CD14-positive monocyte (primary cell): ENCODE data around the gene CPB2. TPM values are rescaled to one million over a fixed set of nuclear protein-coding genes. Genes with fewer than 3 reads are reported as not detected.
A peak's percentile ranks its signal among the peaks of the same experiment; 100 is the strongest.

Source experiments
- DNase-seq, 3 donors: peaks; one replicate each; pipeline ENCODE4 v3.0.0-alpha.2; 2011 to 2022
- H2AFZ ChIP-seq: 2 replicates; pipeline ENCODE4 v1.6.0; 2012; ENCODE audit warnings: mild to moderate bottlenecking, low read depth, low read length, inconsistent platforms; ENCODE audit not compliant: insufficient read depth, poor library complexity, severe bottlenecking
- H3K27ac ChIP-seq, 2 donors: 1 replicate in 1 of 2; 2 replicates in 1 of 2; pipeline ENCODE4 v1.5.1; 2012 to 2013; ENCODE audit warnings: low read length in 2 of 2, control low read depth in 1 of 2, inconsistent platforms in 1 of 2, low read depth in 1 of 2, mild to moderate bottlenecking in 1 of 2
- H3K27me3 ChIP-seq, 2 donors: one replicate each; pipeline versions ENCODE4 v1.6.0 to v1.6.1; 2011 to 2013; ENCODE audit warnings: low read length in 2 of 2; ENCODE audit not compliant: control insufficient read depth in 2 of 2, insufficient read depth in 2 of 2
- H3K36me3 ChIP-seq, 2 donors: replicated peaks in 1 of 2; 1 replicate in 1 of 2; 2 replicates in 1 of 2; pipeline versions ENCODE4 v1.5.1 to v1.6.1; 2012 to 2013; ENCODE audit warnings: low read length in 2 of 2, control low read depth in 1 of 2, inconsistent platforms in 1 of 2, mild to moderate bottlenecking in 1 of 2; ENCODE audit not compliant: insufficient read depth in 2 of 2, control insufficient read depth in 1 of 2
- H3K4me1 ChIP-seq, 2 donors: 1 replicate in 1 of 2; 2 replicates in 1 of 2; pipeline versions ENCODE4 v1.5.1 to v1.6.1; 2012 to 2013; ENCODE audit warnings: low read length in 2 of 2, control low read depth in 1 of 2, inconsistent platforms in 1 of 2, mild to moderate bottlenecking in 1 of 2, moderate library complexity in 1 of 2; ENCODE audit not compliant: insufficient read depth in 2 of 2, control insufficient read depth in 1 of 2
- H3K4me2 ChIP-seq: replicated peaks from 2 replicates; pipeline ENCODE3; 2012; ENCODE audit warnings: low read length, moderate library complexity, mild to moderate bottlenecking; ENCODE audit not compliant: poor library complexity, severe bottlenecking; ENCODE audit errors: extremely low read depth
- H3K4me3 ChIP-seq, 3 experiments: fragments of 200-600 bp in 1 of 3; sonication (generic) in 1 of 3; replicated peaks in 1 of 3; 1 replicate in 2 of 3; 2 replicates in 1 of 3; pipeline ENCODE4 v1.5.1; 2011 to 2013; ENCODE audit warnings: low read length in 3 of 3, mild to moderate bottlenecking in 3 of 3, control low read depth in 2 of 3, low read depth in 2 of 3, inconsistent platforms in 1 of 3, moderate library complexity in 1 of 3
- H3K79me2 ChIP-seq: 2 replicates; pipeline ENCODE4 v1.6.0; 2012; ENCODE audit warnings: mild to moderate bottlenecking, control low read depth, inconsistent platforms, low read length, moderate library complexity; ENCODE audit not compliant: insufficient read depth
- H3K9ac ChIP-seq: 2 replicates; pipeline ENCODE4 v1.6.0; 2017; ENCODE audit warnings: low read length, mild to moderate bottlenecking; ENCODE audit not compliant: insufficient read depth, poor library complexity, severe bottlenecking
- H3K9me3 ChIP-seq, 2 donors: replicated peaks in 1 of 2; 1 replicate in 1 of 2; 2 replicates in 1 of 2; pipeline versions ENCODE4 v1.5.1 to v1.6.1; 2012 to 2013; ENCODE audit warnings: low read length in 2 of 2, control low read depth in 1 of 2; ENCODE audit not compliant: control insufficient read depth in 1 of 2, insufficient read depth in 1 of 2
- H4K20me1 ChIP-seq: 2 replicates; pipeline ENCODE4 v1.6.0; 2012; ENCODE audit warnings: mild to moderate bottlenecking, low read length, control low read depth, moderate library complexity; ENCODE audit not compliant: insufficient read depth
- H3K27ac Mint-ChIP-seq, 7 donors: one replicate each; pipeline ENCODE4 v1.8.0; 2020; ENCODE audit warnings: mild to moderate bottlenecking in 7 of 7, mixed read lengths in 7 of 7, moderate library complexity in 6 of 7, inconsistent platforms in 2 of 7
- H3K27me3 Mint-ChIP-seq, 3 donors: one replicate each; pipeline ENCODE4 v1.8.0; 2021 to 2022; ENCODE audit warnings: low read depth in 3 of 3, mild to moderate bottlenecking in 3 of 3, mixed read lengths in 3 of 3, moderate library complexity in 3 of 3, inconsistent platforms in 1 of 3
- H3K36me3 Mint-ChIP-seq, 2 donors: one replicate each; pipeline ENCODE4 v1.8.0; 2020; ENCODE audit warnings: mixed read lengths in 2 of 2, inconsistent platforms in 1 of 2, mild to moderate bottlenecking in 1 of 2
- H3K4me1 Mint-ChIP-seq: one replicate; pipeline ENCODE4 v1.8.0; 2020; ENCODE audit warnings: mild to moderate bottlenecking, mixed read lengths
- H3K4me3 Mint-ChIP-seq, 2 donors: one replicate each; pipeline ENCODE4 v1.8.0; 2020; ENCODE audit warnings: mild to moderate bottlenecking in 2 of 2, mixed read lengths in 2 of 2, moderate library complexity in 1 of 2
- H3K9me3 Mint-ChIP-seq, 7 donors: one replicate each; pipeline ENCODE4 v1.8.0; 2020 to 2022; ENCODE audit warnings: mixed read lengths in 7 of 7, mild to moderate bottlenecking in 6 of 7, moderate library complexity in 6 of 7, inconsistent platforms in 2 of 7
- CTCF ChIP-seq: fragments of 200-600 bp; IDR thresholded peaks from one replicate; pipeline ENCODE4 v1.8.0; 2022; ENCODE audit warnings: antibody characterized with exemption, mild to moderate bottlenecking
- WGBS: methylation state at CpG from one replicate; pipeline ENCODE4 v1.1.5; 2013; ENCODE audit warnings: missing lambda C conversion rate; ENCODE audit not compliant: insufficient coverage; 5-methylcytosine and 5-hydroxymethylcytosine counted together
- intact Hi-C, 2 donors: fragments of 100-400 bp; cut with micrococcal nuclease; formaldehyde crosslinking; loops; one replicate each; pipeline versions ENCODE4 v1.15.0 to v1.15.1; 2023
- polyA minus RNA-seq: library from RNA; depleted of rRNA, polyadenylated mRNA; stranded (reverse); fragments of >200 nt; gene quantifications from 2 replicates; pipeline ENCODE4 v1.2.3, GENCODE V29; 2012
- polyA plus RNA-seq, 3 donors: library from polyadenylated mRNA; depleted of rRNA in 1 of 3; unstranded in 2 of 3; stranded (reverse) in 1 of 3; fragments of 300-500 nt in 2 of 3; fragments of >200 nt in 1 of 3; fragmentation: Illumina TruSeq in 2 of 3; gene quantifications; 1 replicate in 2 of 3; 2 replicates in 1 of 3; pipeline ENCODE4 v1.2.3, GENCODE V29; 2012 to 2021
- total RNA-seq, 12 experiments: library from RNA in 1 of 12; stranded (reverse) in 1 of 12; fragments of 120-200 nt in 1 of 12; gene quantifications; one replicate each; pipeline ENCODE4 v1.2.4 and lab custom pipeline; 2013 to 2026; ENCODE audit warnings: mixed read lengths in 6 of 12, inconsistent platforms in 1 of 12

Gene CPB2, protein sequence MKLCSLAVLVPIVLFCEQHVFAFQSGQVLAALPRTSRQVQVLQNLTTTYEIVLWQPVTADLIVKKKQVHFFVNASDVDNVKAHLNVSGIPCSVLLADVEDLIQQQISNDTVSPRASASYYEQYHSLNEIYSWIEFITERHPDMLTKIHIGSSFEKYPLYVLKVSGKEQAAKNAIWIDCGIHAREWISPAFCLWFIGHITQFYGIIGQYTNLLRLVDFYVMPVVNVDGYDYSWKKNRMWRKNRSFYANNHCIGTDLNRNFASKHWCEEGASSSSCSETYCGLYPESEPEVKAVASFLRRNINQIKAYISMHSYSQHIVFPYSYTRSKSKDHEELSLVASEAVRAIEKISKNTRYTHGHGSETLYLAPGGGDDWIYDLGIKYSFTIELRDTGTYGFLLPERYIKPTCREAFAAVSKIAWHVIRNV
- not detected for total RNA-seq (2013)
- polyA plus RNA-seq (under 1 TPM in 2 of 3 donors, not detected in 1; 0.15 to 0.18 TPM), polyA minus RNA-seq (not detected in 2 replicates), total RNA-seq (lab: John Stamatoyannopoulos, UW) (0 to 4.6 (median 0.41) reads per million in 11 experiments)

DNA sequence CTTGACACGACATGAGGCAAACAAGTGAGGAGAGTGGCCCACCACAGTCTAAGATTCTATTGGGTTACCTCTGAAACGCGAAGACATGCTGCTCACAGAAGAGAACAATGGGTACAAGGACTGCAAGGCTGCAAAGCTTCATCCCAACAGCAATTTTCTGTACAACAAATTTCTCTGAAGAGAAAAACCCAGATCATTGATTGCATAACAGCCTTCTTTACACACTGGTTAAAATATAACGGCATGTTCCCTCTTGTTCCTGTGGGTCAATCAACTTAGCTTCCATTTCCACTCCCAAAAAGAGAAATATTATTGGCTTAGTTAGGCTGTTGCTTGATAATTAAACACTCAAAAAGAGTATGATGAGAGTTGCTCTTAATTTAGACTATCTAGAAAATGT lies at the start of gene CPB2:
Gene CPB2 (minus strand): TSS at position 166 of the 400 bp plus-strand sequence. CDS start 24 bp downstream, at position 142.
- peaks cover 0 to 2% (median 0%) of the 10 kb centered on the region in 3 donors for H3K27me3 Mint-ChIP-seq
- no peaks in the 10 kb centered on the region for H3K36me3 ChIP-seq
- no peak within 1 kb of the TSS for H3K4me3 Mint-ChIP-seq
- H2AFZ ChIP-seq: no peak within 1 kb of the TSS
- no peak for TF ChIP-seq CTCF
- no peaks in the 10 kb centered on the region for H4K20me1 ChIP-seq
- H3K79me2 ChIP-seq: no peaks in the 10 kb centered on the region
- H3K4me1 ChIP-seq: peaks cover 23 to 25% of the 10 kb centered on the region in 2 donors
- H3K9me3 ChIP-seq: no peaks in the 10 kb centered on the region
- H3K27me3 ChIP-seq: no peaks in the 10 kb centered on the region
- WGBS: 100% methylated on average over 1 of the region's 4 CpGs
- H3K4me3 ChIP-seq: no peak within 1 kb of the TSS
- peaks cover 30% of the 10 kb centered on the region for H3K4me1 Mint-ChIP-seq
- intact Hi-C loops: no loop called here
- H3K4me2 ChIP-seq: no peak within 1 kb of the TSS
- no peak for DNase-seq
- H3K36me3 Mint-ChIP-seq: no peaks in the 10 kb centered on the region
- H3K27ac ChIP-seq: no peak within 1 kb of the TSS
- no peaks in the 10 kb centered on the region for H3K9me3 Mint-ChIP-seq
- no peak within 1 kb of the TSS for H3K9ac ChIP-seq
- H3K27ac Mint-ChIP-seq: no peak within 1 kb of the TSS

- H3K9me3 Mint-ChIP-seq: no peaks in the 10 kb centered on the region
- no peak overlapping the region for H3K4me2 ChIP-seq
- H3K27me3 ChIP-seq: no peaks in the 10 kb centered on the region
- H3K27me3 Mint-ChIP-seq: no peaks in the 10 kb centered on the region
- no peak for DNase-seq
- peak overlapping the region in 1 of 2 donors; percentile 44 for H3K27ac ChIP-seq
- H3K36me3 Mint-ChIP-seq: peaks cover 86 to 98% of the 10 kb centered on the region in 2 donors
- peak overlapping the region in 2 of 7 donors; percentile 3 to 63 for H3K27ac Mint-ChIP-seq
- intact Hi-C loops: no loop called here
- peaks cover 100% of the 10 kb centered on the region for H4K20me1 ChIP-seq
- TF ChIP-seq CTCF: no peak
- peaks cover 95% of the 10 kb centered on the region for H3K79me2 ChIP-seq
- WGBS: 100% methylated on average over 2 of the region's 7 CpGs
- no peak overlapping the region for H3K9ac ChIP-seq
- H3K4me1 Mint-ChIP-seq: peaks cover under 1% of the 10 kb centered on the region
- H3K4me1 ChIP-seq: no peaks in the 10 kb centered on the region
- no peaks in the 10 kb centered on the region for H3K9me3 ChIP-seq
- no peak overlapping the region for H2AFZ ChIP-seq
- H3K4me3 Mint-ChIP-seq: no peak overlapping the region
- peaks cover 98% of the 10 kb centered on the region in 2 donors for H3K36me3 ChIP-seq
- no peak overlapping the region for H3K4me3 ChIP-seq
These were observed 49.4 kb upstream of the CPB2 start for GRCh38 chr13:46154136-46154801.
